ENCODE data around the gene PSMD14. TPM values are rescaled to one million over a fixed set of nuclear protein-coding genes. Genes with fewer than 3 reads are reported as not detected.

The PSMD14 gene
- total RNA-seq, 2 experiments from 2014 or later: 86.7 to 93.0 TPM

GRCh38 chr2:161426922-161427663 is 118.9 kb downstream of the PSMD14 start:
- POLR2A ChIA-PET: interaction anchor here (1.9 kb wide), 1 partner anchor 11 kb away, joined by 5 read pairs; the partner anchor contains the start of gene TBR1
- intact Hi-C loops (cut with micrococcal nuclease): no loop called here
- TF ChIP-seq CTCF (IDR thresholded peaks at IDR 0.05): no peak
- peak overlapping the region; percentile 46 for H3K27ac Mint-ChIP-seq
- peaks cover 72% of the 10 kb centered on the region for H3K27me3 Mint-ChIP-seq
- CTCF ChIA-PET: interaction anchor here (0.6 to 1.2 kb wide), 2 partner anchors 11 to 34 kb away, joined by 3 to 6 read pairs; partner anchors contain the start of gene TBR1
- peaks cover 9% of the 10 kb centered on the region for H3K36me3 Mint-ChIP-seq (ENCODE audit: low read depth)
- peak overlapping the region; percentile 49 for H3K4me3 Mint-ChIP-seq
- ATAC-seq (peak; percentile 25), DNase-seq (no peak)
- no peaks in the 10 kb centered on the region for H3K9me3 Mint-ChIP-seq
- peaks cover 27% of the 10 kb centered on the region for H3K4me1 Mint-ChIP-seq (ENCODE audit: low read depth)

GRCh38 chr2:161427664-161428587 is 119.7 kb downstream of the PSMD14 start:
- ATAC-seq (no peak), DNase-seq (no peak)
- H3K4me1 Mint-ChIP-seq (ENCODE audit: low read depth): peaks cover 27% of the 10 kb centered on the region
- peaks cover 9% of the 10 kb centered on the region for H3K36me3 Mint-ChIP-seq (ENCODE audit: low read depth)
- H3K4me3 Mint-ChIP-seq: peak overlapping the region; percentile 49
- intact Hi-C loops (cut with micrococcal nuclease): no loop called here
- no peaks in the 10 kb centered on the region for H3K9me3 Mint-ChIP-seq
- no peak overlapping the region for H3K27ac Mint-ChIP-seq
- TF ChIP-seq CTCF (IDR thresholded peaks at IDR 0.05): no peak
- POLR2A ChIA-PET: interaction anchor here (1.9 kb wide), 1 partner anchor 12 kb away, joined by 5 read pairs; the partner anchor contains the start of gene TBR1
- CTCF ChIA-PET: interaction anchor here (0.6 to 1.2 kb wide), 2 partner anchors 11 to 35 kb away, joined by 3 to 6 read pairs; partner anchors contain the start of gene TBR1
- peaks cover 66% of the 10 kb centered on the region for H3K27me3 Mint-ChIP-seq

- H3K27me3 Mint-ChIP-seq: peaks cover 57% of the 10 kb centered on the region
- no peak for ATAC-seq
These were observed 122.2 kb downstream of the PSMD14 start for GRCh38 chr2:161430386-161430785.

GRCh38 chr2:161432107-161432506 is 123.9 kb downstream of the PSMD14 start:
- H3K4me3 Mint-ChIP-seq: no peak overlapping the region
- no peak for ATAC-seq
- TF ChIP-seq CTCF (IDR thresholded peaks at IDR 0.05): no peak
- H3K27ac Mint-ChIP-seq: no peak overlapping the region
- peaks cover 7% of the 10 kb centered on the region for H3K4me1 Mint-ChIP-seq (ENCODE audit: low read depth)
- H3K27me3 Mint-ChIP-seq: peaks cover 53% of the 10 kb centered on the region
- intact Hi-C loops (cut with micrococcal nuclease): loop anchor here (2.0 kb wide), 1 partner anchor 21 kb away; no protein-coding TSS in a partner anchor
- CTCF ChIA-PET: no interaction called here
- DNase-seq: no peak
- H3K36me3 Mint-ChIP-seq (ENCODE audit: low read depth): peaks cover 5% of the 10 kb centered on the region
- H3K9me3 Mint-ChIP-seq: no peaks in the 10 kb centered on the region
- POLR2A ChIA-PET: no interaction called here

More at GRCh38 chr2:161430386-161430785, 122.2 kb downstream of the PSMD14 start:
- TF ChIP-seq CTCF (IDR thresholded peaks at IDR 0.05): no peak
- intact Hi-C loops (cut with micrococcal nuclease): no loop called here
- Mint-ChIP-seq H3K4me1 (ENCODE audit: low read depth) (peaks cover 17% of the 10 kb centered on the region), H3K36me3 (ENCODE audit: low read depth) (peaks cover 5% of the 10 kb centered on the region), H3K4me3 (no peak overlapping the region), H3K27ac (no peak overlapping the region), H3K9me3 (no peaks in the 10 kb centered on the region)
- CTCF ChIA-PET: no interaction called here
- POLR2A ChIA-PET: no interaction called here
- DNase-seq: no peak
